HG03103 (cell line): ENCODE measurements around the gene PEX11G.
"Not testable (repeated sequence)": the region's sequence is repeated elsewhere in the genome, so short reads cannot be mapped to it uniquely, and the experiment has no call there.

Experiments
- ATAC-seq: cut with Tn5 transposase; IDR thresholded peaks from one replicate; pipeline ENCODE4 v1.9.1; 2021; ENCODE audit warnings: low read depth; ENCODE audit not compliant: unreplicated experiment

The PEX11G gene

GRCh38 chr19:7441468-7442146 lies 47.2 kb downstream of the PEX11G start:
- ATAC-seq: no peak

DNA sequence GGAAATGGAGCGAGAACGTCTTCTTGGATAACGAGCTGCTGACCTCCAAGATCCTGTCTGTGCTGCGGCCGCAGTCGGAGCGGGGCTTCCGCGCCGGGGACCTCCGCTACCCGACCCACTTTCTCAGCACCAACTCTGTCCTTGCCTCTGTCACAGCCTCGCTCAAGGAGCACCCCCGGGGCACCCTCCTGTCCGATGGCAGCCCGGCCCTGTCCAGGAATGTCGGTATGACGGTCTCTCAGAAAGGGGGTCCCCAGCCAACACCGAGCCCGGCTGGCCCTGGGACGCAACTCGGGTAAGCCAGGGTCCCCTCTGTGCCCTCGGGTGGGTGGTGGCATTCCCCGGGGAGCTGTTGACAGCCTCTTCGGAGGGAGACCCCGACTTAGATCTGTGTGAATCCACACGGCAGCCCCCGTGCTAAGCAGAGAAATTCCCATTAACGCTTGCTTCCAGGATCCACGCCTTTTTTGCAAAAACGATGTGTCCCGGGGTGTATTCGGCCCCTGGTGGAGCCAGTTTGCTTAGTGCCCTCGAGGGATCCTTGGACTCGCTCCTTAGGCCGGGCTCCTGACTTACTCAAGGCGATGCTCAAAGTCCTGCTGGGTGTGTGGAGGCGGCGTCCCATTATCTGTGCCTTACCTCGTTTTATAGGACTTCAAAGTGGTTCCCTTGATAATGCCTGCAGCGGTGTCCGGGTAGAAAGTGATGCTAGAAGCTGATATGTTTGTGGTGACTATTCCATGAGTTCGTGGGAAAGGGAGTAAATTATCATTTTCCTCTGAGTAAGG lies 48.5 kb downstream of the PEX11G start:
- ATAC-seq: no peak

DNA sequence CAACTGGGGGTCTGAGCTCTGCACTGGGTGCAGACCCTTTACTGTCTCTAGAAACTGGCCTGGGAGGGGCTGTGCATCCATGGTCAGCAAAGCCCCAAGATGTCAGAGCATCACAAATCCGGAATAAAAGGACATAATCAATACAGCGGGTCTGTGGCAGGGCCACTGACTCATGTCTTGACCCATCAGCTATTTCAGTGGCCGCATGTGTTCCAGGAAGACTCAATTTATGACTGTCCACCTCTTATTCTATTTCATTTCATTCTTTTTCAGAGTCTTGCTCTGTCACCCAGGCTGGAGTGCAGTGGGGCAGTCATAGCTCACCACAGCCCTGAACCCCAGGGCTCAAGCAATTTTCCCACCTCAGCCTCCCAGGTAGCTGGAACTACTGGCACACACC lies 53.2 kb downstream of the PEX11G start:
- ATAC-seq: no peak

GRCh38 chr19:7434391-7434790 lies 54.4 kb downstream of the PEX11G start:
- ATAC-seq: no peak

DNA sequence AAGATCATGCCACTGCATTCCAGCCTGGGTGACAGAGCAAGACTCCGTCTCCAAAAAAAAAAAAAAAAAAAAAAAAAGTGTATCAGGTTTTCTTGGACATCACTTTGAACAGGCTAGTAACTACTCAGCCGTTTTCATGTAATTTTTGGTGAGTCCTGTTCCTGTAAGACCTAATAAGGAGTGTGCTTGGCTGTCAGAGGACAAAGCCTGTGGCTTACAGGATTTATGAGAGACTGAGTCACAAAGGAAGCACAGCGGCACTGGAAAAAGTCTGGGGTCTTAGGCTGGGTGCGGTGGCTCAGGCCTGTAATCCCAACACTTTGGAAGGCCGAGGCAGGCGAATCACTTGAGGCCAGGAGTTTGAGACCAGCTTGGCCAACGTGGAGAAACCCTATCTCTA lies 55.4 kb downstream of the PEX11G start:
- ATAC-seq: not testable (repeated sequence)

- no peak for ATAC-seq
Measured at GRCh38 chr19:7429638-7430282, 59.1 kb downstream of the PEX11G start.

GRCh38 chr19:7428651-7429113 lies 60.2 kb downstream of the PEX11G start:
- ATAC-seq: no peak

- no peak for ATAC-seq
Measured at GRCh38 chr19:7427944-7428343, 60.9 kb downstream of the PEX11G start.

- ATAC-seq: no peak
Measured at GRCh38 chr19:7426986-7427385, 61.8 kb downstream of the PEX11G start.
